IMR-90 (cell line): ENCODE data around the gene SRCIN1. TPM values are rescaled to one million over a fixed set of nuclear protein-coding genes. Genes with fewer than 3 reads are reported as not detected.
"Not testable (repeated sequence)": the region's sequence is repeated elsewhere in the genome, so short reads cannot be mapped to it uniquely, and the experiment has no call there.

Experiments
- ATAC-seq: fragments of 200-7000 bp; cut with Tn5 transposase; 2 replicates; pipeline ENCODE4 v1.9.1; 2020; ENCODE audit warnings: low read depth, mild to moderate bottlenecking, moderate library complexity
- BruUV-seq: library from RNA; stranded (reverse); fragments of 400-500 nt; replicated peaks from 2 replicates; lab custom pipeline; 2021; lab: Mats Ljungman, UMichigan
- CTCF ChIA-PET: fragments of 300-600 bp; formaldehyde crosslinking; extraction: SDS; loops from one replicate; lab custom pipeline; 2021; ENCODE audit warnings: antibody characterized with exemption; lab: Yijun Ruan, JAX
- POLR2A ChIA-PET: fragments of 300-600 bp; sonication (Branson Sonifier 250); formaldehyde crosslinking; loops from one replicate; lab custom pipeline; 2022; ENCODE audit warnings: antibody characterized with exemption; ENCODE audit not compliant: unreplicated experiment; lab: Charles Lee
- DNase-seq: peaks from one replicate; pipeline ENCODE4 v3.0.0; 2013
- H2AFZ ChIP-seq: replicated peaks from 2 replicates; pipeline ENCODE3; 2013; ENCODE audit warnings: low read length, mild to moderate bottlenecking; ENCODE audit not compliant: poor library complexity
- H2AK5ac ChIP-seq: 2 replicates; pipeline ENCODE4 v1.6.1; 2013; ENCODE audit warnings: low read depth, low read length, inconsistent platforms
- H2AK9ac ChIP-seq: replicated peaks from 2 replicates; pipeline ENCODE3; 2013; ENCODE audit warnings: mild to moderate bottlenecking, low read depth, low read length, moderate library complexity; ENCODE audit not compliant: poor library complexity
- H2BK120ac ChIP-seq: 2 replicates; pipeline ENCODE4 v1.6.1; 2013; ENCODE audit warnings: low read depth, low read length, inconsistent platforms
- H2BK15ac ChIP-seq: 3 replicates; pipeline ENCODE4 v1.6.1; 2013; ENCODE audit warnings: low read depth, low read length, inconsistent platforms
- H2BK20ac ChIP-seq: 2 replicates; pipeline ENCODE4 v1.6.1; 2013; ENCODE audit warnings: low read depth, mild to moderate bottlenecking, inconsistent platforms, low read length, moderate library complexity
- H2BK5ac ChIP-seq: 2 replicates; pipeline ENCODE4 v1.6.1; 2013; ENCODE audit warnings: mild to moderate bottlenecking, low read depth, low read length, inconsistent platforms; ENCODE audit not compliant: poor library complexity, severe bottlenecking
- H3K14ac ChIP-seq: replicated peaks from 2 replicates; pipeline ENCODE4 v1.6.1; 2013; ENCODE audit warnings: low read depth, low read length, inconsistent platforms
- H3K18ac ChIP-seq: 2 replicates; pipeline ENCODE4 v1.6.1; 2013; ENCODE audit warnings: low read depth, low read length, control low read depth
- H3K23ac ChIP-seq: 2 replicates; pipeline ENCODE4 v1.6.1; 2013; ENCODE audit warnings: low read depth, low read length, inconsistent platforms
- H3K27ac ChIP-seq: 2 replicates; pipeline ENCODE4 v1.5.1; 2013; ENCODE audit warnings: mild to moderate bottlenecking, control low read depth, low read length; ENCODE audit not compliant: insufficient read depth
- H3K27me3 ChIP-seq: 2 replicates; pipeline ENCODE4 v1.6.1; 2013; ENCODE audit warnings: low read length; ENCODE audit not compliant: control insufficient read depth, insufficient read depth
- H3K36me3 ChIP-seq: 2 replicates; pipeline ENCODE4 v1.6.1; 2013; ENCODE audit warnings: low read length, mixed read lengths; ENCODE audit not compliant: control insufficient read depth, insufficient read depth
- H3K4ac ChIP-seq: 2 replicates; pipeline ENCODE4 v1.6.1; 2013; ENCODE audit warnings: low read depth, low read length, inconsistent platforms
- H3K4me1 ChIP-seq: 2 replicates; pipeline ENCODE4 v1.6.1; 2013; ENCODE audit warnings: low read length, mixed read lengths; ENCODE audit not compliant: control insufficient read depth, insufficient read depth
- H3K4me2 ChIP-seq: 2 replicates; pipeline ENCODE4 v1.6.1; 2013; ENCODE audit warnings: low read depth, mild to moderate bottlenecking, control low read depth, low read length, moderate library complexity
- H3K4me3 ChIP-seq: 2 replicates; pipeline ENCODE4 v1.5.1; 2013; ENCODE audit warnings: low read depth, mild to moderate bottlenecking, control low read depth, low read length, moderate library complexity; ENCODE audit not compliant: insufficient read depth
- H3K56ac ChIP-seq: 2 replicates; pipeline ENCODE4 v1.6.1; 2013; ENCODE audit warnings: low read length, inconsistent platforms; ENCODE audit not compliant: insufficient read depth; ENCODE audit errors: extremely low read depth
- H3K79me1 ChIP-seq, 2 experiments: 2 replicates each; pipeline ENCODE4 v1.6.1; 2013; ENCODE audit warnings: low read length in 2 of 2, inconsistent platforms in 1 of 2, low read depth in 1 of 2
- H3K9ac ChIP-seq: 2 replicates; pipeline ENCODE4 v1.6.1; 2013; ENCODE audit warnings: low read depth, low read length, control low read depth
- H3K9me1 ChIP-seq: 2 replicates; pipeline ENCODE4 v1.6.1; 2013; ENCODE audit warnings: low read length, inconsistent platforms; ENCODE audit not compliant: insufficient read depth
- H3K9me3 ChIP-seq: 2 replicates; pipeline ENCODE4 v1.6.1; 2013; ENCODE audit warnings: low read length; ENCODE audit not compliant: control insufficient read depth, insufficient read depth
- H4K20me1 ChIP-seq: 2 replicates; pipeline ENCODE4 v1.6.1; 2013; ENCODE audit warnings: low read length, inconsistent platforms; ENCODE audit not compliant: insufficient read depth
- H4K5ac ChIP-seq: 2 replicates; pipeline ENCODE4 v1.6.1; 2013; ENCODE audit warnings: mild to moderate bottlenecking, low read depth, low read length, control low read depth
- H4K8ac ChIP-seq, 2 experiments: 2 replicates each; pipeline ENCODE4 v1.6.1; 2013; ENCODE audit warnings: low read depth in 2 of 2, low read length in 2 of 2, control low read depth in 1 of 2, inconsistent platforms in 1 of 2
- H4K91ac ChIP-seq: 2 replicates; pipeline ENCODE4 v1.6.1; 2013; ENCODE audit warnings: low read depth, low read length, inconsistent platforms; ENCODE audit not compliant: insufficient read depth
- CEBPB ChIP-seq: IDR thresholded peaks from 2 replicates; pipeline ENCODE4 v1.6.1; 2012; ENCODE audit warnings: low read depth, low read length, improper control_type of control experiment
- WGBS, 2 experiments: methylation state at CpG; one replicate each; pipeline versions ENCODE4 v1.1.5 to v1.1.7; 2013; ENCODE audit warnings: missing lambda C conversion rate in 2 of 2; ENCODE audit not compliant: insufficient read length in 1 of 2; ENCODE audit errors: extremely low coverage in 2 of 2; 5-methylcytosine and 5-hydroxymethylcytosine counted together
- dilution Hi-C: fragments of 300-500 bp; cut with HindIII; formaldehyde crosslinking; loops from one replicate; pipeline ENCODE4 v1.14.3; 2018; ENCODE audit warnings: low sequenced_read_pairs; ENCODE audit not compliant: unreplicated experiment
- in situ Hi-C: fragments of 300-500 bp; cut with MboI; formaldehyde crosslinking; loops from 3 replicates; pipeline ENCODE4 v1.14.3; 2019; ENCODE audit warnings: low sequenced_read_pairs, inconsistent platforms, mixed read lengths
- intact Hi-C: fragments of 100-400 bp; cut with micrococcal nuclease; formaldehyde crosslinking; loops from 2 replicates; pipeline ENCODE4 v1.10.0; 2022
- polyA plus RNA-seq, 3 experiments: library from polyadenylated mRNA; depleted of rRNA; stranded (reverse); fragments of >200 nt; gene quantifications; 2 replicates each; pipeline ENCODE4 v1.2.3, GENCODE V29; 2012; ENCODE audit warnings: low replicate concordance in 1 of 3
- total RNA-seq: library from RNA; depleted of rRNA; stranded (reverse); fragments of >200 nt; gene quantifications from 2 replicates; pipeline ENCODE4 v1.2.3, GENCODE V29; 2012

SRCIN1 gene
- total and polyA plus RNA-seq, 2 of the 4 experiments (the other 2 are of a cell fraction): not detected

- Histone ChIP-seq H3K36me3 (peaks cover 72% of the 10 kb centered on the region), H3K79me1 (peaks cover 15 to 27% of the 10 kb centered on the region in 2 experiments)
- H3K18ac ChIP-seq, intact Hi-C loops, ATAC-seq, H4K20me1 ChIP-seq, H2BK15ac ChIP-seq, BruUV-seq, H2AFZ ChIP-seq, H3K27me3 ChIP-seq, H4K5ac ChIP-seq, H3K23ac ChIP-seq, H2AK9ac ChIP-seq, H3K4ac ChIP-seq, H3K4me2 ChIP-seq, H4K91ac ChIP-seq, H2BK5ac ChIP-seq, H3K9me1 ChIP-seq, H3K4me1 ChIP-seq, H2BK20ac ChIP-seq, H3K27ac ChIP-seq, H2BK120ac ChIP-seq, H3K56ac ChIP-seq, POLR2A ChIA-PET, CTCF ChIA-PET, H4K8ac ChIP-seq, H3K9ac ChIP-seq, H3K9me3 ChIP-seq, DNase-seq, dilution Hi-C loops, H3K14ac ChIP-seq, H2AK5ac ChIP-seq, H3K4me3 ChIP-seq: not testable (repeated sequence)
- in situ Hi-C loops: loop anchor here (25.0 kb wide), 1 partner anchor 132 kb away; the partner anchor contains the start of gene SOCS7
- 100% methylated on average over 4 of the region's 16 CpGs; no CpG with 5 or more reads in 1 of the 2 experiments for WGBS, 2 experiments
- peak; percentile 31; the same call in 1 of the 2 replicates for TF ChIP-seq CEBPB
Measured at GRCh38 chr17:38494152-38494551, 111.6 kb downstream of the SRCIN1 start.
